A673 (cell line): ENCODE results near the gene RPN1.

Experiments
- EZH2 ChIP-seq: fragments of 200-600 bp; sonication (generic); IDR thresholded peaks from 2 replicates; pipeline ENCODE4 v1.6.1; 2017; ENCODE audit warnings: borderline replicate concordance, low read depth, mild to moderate bottlenecking, mixed read lengths, antibody characterized with exemption, low read length; ENCODE audit not compliant: poor library complexity, severe bottlenecking
- TF ChIP-seq, protein P1 (sequence below): fragments of 300-800, 200-600 bp; sonication (generic); conservative IDR thresholded peaks from 2 replicates; pipeline ENCODE4 v1.5.1; 2017; ENCODE audit warnings: low read depth, mild to moderate bottlenecking, antibody characterized with exemption, low read length, moderate library complexity, mixed read lengths

DNA sequence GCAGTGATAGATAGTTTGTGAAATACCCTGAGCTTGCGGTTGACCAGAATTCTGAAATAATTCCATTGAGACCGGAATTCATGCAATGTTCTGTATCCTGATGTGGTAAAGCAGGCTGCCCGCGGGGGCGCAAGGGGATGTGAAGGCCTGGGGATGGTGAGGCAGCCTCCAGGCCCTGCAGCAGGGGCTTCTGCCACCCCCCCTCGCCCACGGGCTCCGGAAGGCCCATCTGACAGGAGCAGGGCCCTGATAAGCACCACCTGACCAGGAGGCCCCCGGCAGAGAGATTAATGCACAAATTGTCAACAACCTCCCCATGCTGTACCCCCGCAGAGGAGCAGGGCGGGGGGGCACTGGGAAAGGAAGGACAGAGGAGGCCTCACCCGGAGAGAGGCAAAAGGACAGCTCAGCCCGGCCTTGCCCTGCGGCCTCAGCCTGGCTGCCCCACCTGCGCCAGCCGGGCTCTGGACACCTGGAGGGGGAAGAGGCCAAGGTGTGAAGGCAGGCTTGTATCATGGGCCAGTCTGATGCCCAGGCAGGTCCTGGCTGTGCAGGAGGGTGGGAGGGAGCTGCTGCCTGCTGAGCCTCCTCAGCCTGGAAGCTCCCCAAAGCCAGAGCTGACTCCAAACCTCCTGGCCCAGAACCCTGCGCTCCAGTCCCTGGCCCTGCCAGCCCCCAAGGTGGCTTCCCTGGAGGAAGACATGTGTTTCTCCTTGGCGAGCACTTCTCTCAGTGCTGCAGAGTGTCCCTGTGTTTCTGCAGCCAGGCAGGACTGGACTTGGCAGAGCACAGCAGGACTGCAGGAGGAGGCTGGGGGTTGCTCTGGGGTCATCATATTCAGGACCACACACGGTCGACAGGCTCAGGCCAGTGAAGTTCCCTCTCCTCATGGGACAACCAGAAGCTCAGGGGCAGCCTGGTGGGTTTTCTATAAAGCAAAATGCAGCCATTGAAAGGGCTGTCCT is 46.5 kb downstream of the RPN1 start:
- TF ChIP-seq, protein P1, sequence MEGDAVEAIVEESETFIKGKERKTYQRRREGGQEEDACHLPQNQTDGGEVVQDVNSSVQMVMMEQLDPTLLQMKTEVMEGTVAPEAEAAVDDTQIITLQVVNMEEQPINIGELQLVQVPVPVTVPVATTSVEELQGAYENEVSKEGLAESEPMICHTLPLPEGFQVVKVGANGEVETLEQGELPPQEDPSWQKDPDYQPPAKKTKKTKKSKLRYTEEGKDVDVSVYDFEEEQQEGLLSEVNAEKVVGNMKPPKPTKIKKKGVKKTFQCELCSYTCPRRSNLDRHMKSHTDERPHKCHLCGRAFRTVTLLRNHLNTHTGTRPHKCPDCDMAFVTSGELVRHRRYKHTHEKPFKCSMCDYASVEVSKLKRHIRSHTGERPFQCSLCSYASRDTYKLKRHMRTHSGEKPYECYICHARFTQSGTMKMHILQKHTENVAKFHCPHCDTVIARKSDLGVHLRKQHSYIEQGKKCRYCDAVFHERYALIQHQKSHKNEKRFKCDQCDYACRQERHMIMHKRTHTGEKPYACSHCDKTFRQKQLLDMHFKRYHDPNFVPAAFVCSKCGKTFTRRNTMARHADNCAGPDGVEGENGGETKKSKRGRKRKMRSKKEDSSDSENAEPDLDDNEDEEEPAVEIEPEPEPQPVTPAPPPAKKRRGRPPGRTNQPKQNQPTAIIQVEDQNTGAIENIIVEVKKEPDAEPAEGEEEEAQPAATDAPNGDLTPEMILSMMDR: no peak
- TF ChIP-seq EZH2: no peak
